Fibroblast of pulmonary artery (primary cell): ENCODE data around the gene TTLL5.
A peak's percentile ranks its signal among the peaks of the same experiment; 100 is the strongest.

Experiments used
- DNase-seq: peaks from one replicate; pipeline ENCODE4 v3.0.0-alpha.2; 2010; ENCODE audit warnings: low read depth
- H3K4me3 ChIP-seq: replicated peaks from 2 replicates; pipeline ENCODE4 v1.5.1; 2011; ENCODE audit warnings: low read depth, mild to moderate bottlenecking, control low read depth, low read length, moderate library complexity
- CTCF ChIP-seq: IDR thresholded peaks from 2 replicates; pipeline ENCODE4 v1.5.1; 2011; ENCODE audit warnings: mild to moderate bottlenecking, control low read depth, low read length, inconsistent platforms; ENCODE audit errors: missing control alignments

TTLL5 gene

DNA sequence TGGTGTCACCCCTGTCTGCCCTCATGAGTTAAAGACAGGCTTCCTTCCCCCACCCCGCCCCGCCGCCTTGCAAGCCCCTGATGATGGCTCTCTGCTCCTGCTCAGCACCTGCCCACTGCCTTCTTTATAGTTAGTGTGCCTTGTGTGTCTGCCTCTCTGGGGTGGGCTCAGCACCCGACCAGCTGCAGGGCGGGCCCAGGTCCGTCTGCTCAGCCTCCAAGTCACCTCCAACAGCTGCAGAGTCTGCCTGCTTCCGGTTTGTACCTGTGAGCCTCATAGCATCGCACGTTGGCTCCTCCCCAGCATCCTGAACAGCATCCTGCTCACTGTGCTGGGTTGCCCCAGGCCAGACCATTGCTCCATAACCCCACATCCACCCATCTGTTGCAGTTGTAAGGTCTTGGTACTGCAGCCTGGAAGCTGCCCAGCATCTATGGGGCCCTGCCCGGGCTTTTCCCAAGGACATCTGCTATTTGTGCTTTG is 317.2 kb downstream of the TTLL5 start:
- no peak overlapping the region for H3K4me3 ChIP-seq
- TF ChIP-seq CTCF = no peak
- no peak for DNase-seq

- peak; percentile 76 for TF ChIP-seq CTCF
- DNase-seq = peak; percentile 59
- H3K4me3 ChIP-seq = peak overlapping the region; percentile 65
These were observed 318.1 kb downstream of the TTLL5 start for GRCh38 chr14:75979071-75979571.

GRCh38 chr14:75979648-75980565 is 318.9 kb downstream of the TTLL5 start:
- TF ChIP-seq CTCF = no peak
- no peak for DNase-seq
- peak overlapping the region; percentile 65 for H3K4me3 ChIP-seq

DNA sequence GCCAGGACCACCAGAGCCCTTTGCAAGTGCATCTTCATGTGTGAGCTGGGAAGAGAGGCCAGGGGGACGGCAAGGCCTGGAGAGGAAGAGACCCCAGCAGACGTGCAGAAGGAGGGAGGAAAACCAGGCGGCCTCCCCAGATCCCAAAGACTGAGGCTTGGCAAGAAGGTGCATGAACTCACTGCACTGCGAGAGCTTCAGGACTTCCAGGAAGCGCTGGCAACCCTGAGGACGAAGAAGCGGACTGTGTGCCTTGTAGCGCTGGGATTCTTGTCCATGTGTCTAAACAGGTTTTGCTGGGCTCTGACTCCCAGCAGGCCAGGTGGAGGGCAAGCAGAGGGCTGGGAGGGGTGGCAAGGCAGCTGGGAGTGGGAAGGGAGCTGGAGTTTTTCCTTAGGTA is 319.8 kb downstream of the TTLL5 start:
- peak overlapping the region; percentile 65 for H3K4me3 ChIP-seq
- DNase-seq = no peak
- TF ChIP-seq CTCF = no peak

- H3K4me3 ChIP-seq = peak within 1 kb of the TSS; percentile 65
- no peak for TF ChIP-seq CTCF
- DNase-seq = peak; percentile 94
These were observed 320.6 kb downstream of the TTLL5 start, which contains the start of gene TGFB3 for GRCh38 chr14:75981426-75982265. Gene TGFB3 (minus strand): TSS chr14:75981995. CDS start chr14:75980893, 1,102 bp downstream.

DNA sequence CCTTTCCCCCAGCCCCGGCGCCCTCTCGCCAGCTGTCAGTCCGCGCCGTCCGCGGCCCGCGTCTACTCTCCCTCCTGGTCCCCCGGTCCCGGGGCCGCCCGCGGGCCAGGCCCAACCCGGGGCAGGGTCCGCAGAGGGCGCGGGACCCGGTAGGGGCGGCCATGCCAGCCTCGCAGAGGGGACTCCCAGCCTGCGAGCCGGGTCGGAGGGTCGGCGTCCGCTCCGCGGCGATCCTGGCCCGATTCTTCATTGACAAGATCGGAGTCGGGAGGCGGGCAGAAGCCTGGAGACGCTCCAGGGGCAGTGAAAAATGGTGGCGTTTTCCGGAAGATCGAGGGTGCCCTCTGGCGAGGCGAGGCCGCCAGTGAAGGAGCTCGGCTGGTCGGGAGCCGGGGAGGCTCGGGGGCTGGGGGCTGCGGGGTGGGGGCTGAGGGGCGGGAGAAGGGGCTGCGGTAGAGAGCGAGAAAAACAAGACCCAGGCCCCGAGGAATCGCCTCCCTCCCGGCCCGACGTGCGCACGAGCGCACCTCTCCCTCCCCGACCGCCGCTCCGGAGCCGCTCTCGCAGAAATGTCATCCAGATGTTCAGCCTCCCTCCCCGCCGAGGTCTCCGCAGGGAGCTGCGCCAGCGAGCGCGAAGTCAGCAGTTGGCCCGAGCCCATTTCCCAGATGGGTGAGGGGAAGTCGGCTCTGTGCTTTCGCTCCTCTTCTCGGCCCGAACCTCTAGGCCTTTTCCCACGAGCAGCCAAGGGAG is 321.4 kb downstream of the TTLL5 start:
- peak; percentile 84 for DNase-seq
- peak overlapping the region; percentile 65 for H3K4me3 ChIP-seq
- TF ChIP-seq CTCF = peak; percentile 53
